GM12891 (cell line): Measurements from ENCODE around the gene VAMP2.

Experiments used
- POLR2A ChIP-seq: IDR thresholded peaks from 2 replicates; pipeline ENCODE4 v1.6.1; 2011; ENCODE audit warnings: low read depth, low read length, control low read depth
- POLR2AphosphoS5 ChIP-seq: IDR thresholded peaks from 2 replicates; pipeline ENCODE4 v1.6.1; 2011; ENCODE audit warnings: low read depth, low read length, control low read depth
- SPI1 ChIP-seq: IDR thresholded peaks from 2 replicates; pipeline ENCODE4 v1.6.1; 2011; ENCODE audit warnings: low read depth, low read length, control low read depth
- TAF1 ChIP-seq: IDR thresholded peaks from 2 replicates; pipeline ENCODE4 v1.6.1; 2011; ENCODE audit warnings: low read depth, low read length, control low read depth

DNA sequence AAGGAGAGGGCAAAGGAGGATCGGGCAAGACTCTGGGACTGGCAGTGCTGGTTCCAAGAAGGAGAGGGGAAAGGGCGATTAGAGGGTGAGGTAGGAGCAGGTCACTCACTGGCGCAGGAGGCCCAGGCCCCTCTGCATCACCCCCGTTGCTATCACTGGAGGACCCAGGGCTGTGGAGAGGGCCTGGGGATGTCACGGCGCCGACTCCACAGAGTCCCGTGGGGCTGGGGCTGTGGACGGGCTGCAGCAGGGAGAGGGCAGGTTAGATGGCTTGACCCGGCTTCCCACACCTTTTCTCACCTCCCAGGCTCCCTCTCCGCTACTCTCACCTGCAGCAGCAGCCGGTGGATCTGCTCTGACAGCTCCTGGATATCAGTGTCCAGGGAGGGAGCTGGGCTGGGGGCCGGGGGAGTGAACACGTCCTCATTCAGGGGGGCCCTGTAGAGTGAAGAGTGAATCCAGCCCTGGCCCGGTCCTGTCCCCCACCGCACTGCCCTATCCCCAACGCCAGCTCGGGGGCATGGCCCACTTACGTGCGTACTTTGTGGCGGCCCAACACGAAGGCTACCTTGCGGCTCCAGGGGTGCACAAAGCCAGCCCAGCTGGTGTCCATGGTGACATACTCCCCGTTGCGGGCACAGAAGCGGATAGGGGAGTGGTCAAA is 15.5 kb downstream of the VAMP2 start:
- TF ChIP-seq POLR2AphosphoS5 (no peak), POLR2A (no peak), SPI1 (no peak), TAF1 (no peak)
